Karpas-422 (cell line): ENCODE measurements around the gene CHST15. TPM values are rescaled to one million over a fixed set of nuclear protein-coding genes. Genes with fewer than 3 reads are reported as not detected.

Experiments
- DNase-seq: peaks from one replicate; pipeline ENCODE4 v3.0.0-alpha.2; 2015
- H2AFZ ChIP-seq: fragments of 200-600 bp; sonication (generic); 2 replicates; pipeline ENCODE4 v1.6.1; 2014; ENCODE audit warnings: antibody characterized with exemption, low read length, mixed read lengths
- H3K27ac ChIP-seq: fragments of 200-600 bp; sonication (generic); 2 replicates; pipeline ENCODE4 v1.5.1; 2014; ENCODE audit warnings: mild to moderate bottlenecking, low read length, moderate library complexity
- H3K27me3 ChIP-seq: fragments of 200-600 bp; sonication (generic); 2 replicates; pipeline ENCODE4 v1.6.1; 2014; ENCODE audit warnings: low read length, mixed read lengths
- H3K36me3 ChIP-seq: fragments of 200-600 bp; sonication (generic); 2 replicates; pipeline ENCODE4 v1.6.1; 2014; ENCODE audit warnings: low read length, mixed read lengths; ENCODE audit not compliant: insufficient read depth
- H3K4me1 ChIP-seq: fragments of 200-600 bp; sonication (generic); 2 replicates; pipeline ENCODE4 v1.6.1; 2014; ENCODE audit warnings: mild to moderate bottlenecking, low read length, mixed read lengths
- H3K4me2 ChIP-seq: fragments of 200-600 bp; sonication (generic); 2 replicates; pipeline ENCODE4 v1.6.1; 2014; ENCODE audit warnings: low read length, low read depth, mild to moderate bottlenecking; ENCODE audit not compliant: poor library complexity, severe bottlenecking
- H3K4me3 ChIP-seq: fragments of 200-600 bp; sonication (generic); 2 replicates; pipeline ENCODE4 v1.5.1; 2014; ENCODE audit warnings: mild to moderate bottlenecking, antibody characterized with exemption, low read length, mixed read lengths
- H3K79me2 ChIP-seq: fragments of 200-600 bp; sonication (generic); 2 replicates; pipeline ENCODE4 v1.6.1; 2014; ENCODE audit warnings: mild to moderate bottlenecking, low read length, mixed read lengths
- H3K9ac ChIP-seq: fragments of 200-600 bp; sonication (generic); 2 replicates; pipeline ENCODE4 v1.6.0; 2014; ENCODE audit warnings: low read length
- H3K9me2 ChIP-seq: fragments of 200-600 bp; sonication (generic), shearing (Covaris generic); replicated peaks from 2 replicates; pipeline ENCODE4 v1.6.0; 2014; ENCODE audit warnings: mild to moderate bottlenecking, low read length, moderate library complexity; ENCODE audit not compliant: insufficient read depth
- H3K9me3 ChIP-seq: fragments of 300-700, 200-600 bp; sonication (generic); 2 replicates; pipeline ENCODE4 v1.6.1; 2014; ENCODE audit warnings: low read length, mixed read lengths
- H4K20me1 ChIP-seq: fragments of 200-600 bp; sonication (generic); 2 replicates; pipeline ENCODE4 v1.6.1; 2014; ENCODE audit warnings: mild to moderate bottlenecking, antibody characterized with exemption, low read length, low read depth; ENCODE audit not compliant: insufficient read depth
- total RNA-seq: library from RNA; depleted of rRNA; stranded (reverse); fragments of >200 nt; shearing (Covaris generic); gene quantifications from 2 replicates; pipeline ENCODE4 v1.2.3, GENCODE V29; 2014; ENCODE audit warnings: low replicate concordance

Gene CHST15
- total RNA-seq, 1 experiment from 2014 or later: not detected

- Histone ChIP-seq H3K27ac (no peak overlapping the region), H3K9me3 (no peaks in the 10 kb centered on the region), H2AFZ (no peak overlapping the region), H3K4me2 (no peak overlapping the region), H3K27me3 (no peaks in the 10 kb centered on the region), H3K9ac (no peak overlapping the region), H3K36me3 (no peaks in the 10 kb centered on the region), H3K9me2 (no peaks in the 10 kb centered on the region), H3K4me1 (no peaks in the 10 kb centered on the region), H3K79me2 (no peaks in the 10 kb centered on the region), H4K20me1 (no peaks in the 10 kb centered on the region), H3K4me3 (no peak overlapping the region)
- no peak for DNase-seq
These were observed 14.7 kb downstream of the CHST15 start for GRCh38 chr10:124078714-124079113.

- H3K4me3 ChIP-seq: no peak overlapping the region
- no peaks in the 10 kb centered on the region for H3K4me1 ChIP-seq
- H3K27me3 ChIP-seq: no peaks in the 10 kb centered on the region
- no peaks in the 10 kb centered on the region for H3K9me3 ChIP-seq
- DNase-seq: no peak
- H3K9me2 ChIP-seq: no peaks in the 10 kb centered on the region
- no peaks in the 10 kb centered on the region for H3K79me2 ChIP-seq
- no peak overlapping the region for H3K9ac ChIP-seq
- H3K4me2 ChIP-seq: no peak overlapping the region
- H4K20me1 ChIP-seq: no peaks in the 10 kb centered on the region
- H3K27ac ChIP-seq: no peak overlapping the region
- H3K36me3 ChIP-seq: no peaks in the 10 kb centered on the region
- no peak overlapping the region for H2AFZ ChIP-seq
These were observed 15.4 kb downstream of the CHST15 start for GRCh38 chr10:124078028-124078427.

GRCh38 chr10:124077208-124077993 lies 16.0 kb downstream of the CHST15 start:
- Histone ChIP-seq H3K4me1 (no peaks in the 10 kb centered on the region), H3K79me2 (no peaks in the 10 kb centered on the region), H3K9me2 (no peaks in the 10 kb centered on the region), H3K9me3 (no peaks in the 10 kb centered on the region), H3K9ac (no peak overlapping the region), H4K20me1 (no peaks in the 10 kb centered on the region), H2AFZ (no peak overlapping the region), H3K36me3 (no peaks in the 10 kb centered on the region), H3K4me2 (no peak overlapping the region), H3K4me3 (no peak overlapping the region), H3K27ac (no peak overlapping the region), H3K27me3 (no peaks in the 10 kb centered on the region)
- DNase-seq: no peak

GRCh38 chr10:124076148-124076733 lies 17.2 kb downstream of the CHST15 start:
- no peaks in the 10 kb centered on the region for H3K4me1 ChIP-seq
- no peaks in the 10 kb centered on the region for H3K9me3 ChIP-seq
- no peak overlapping the region for H3K9ac ChIP-seq
- no peak overlapping the region for H3K4me3 ChIP-seq
- no peak overlapping the region for H3K4me2 ChIP-seq
- no peaks in the 10 kb centered on the region for H3K9me2 ChIP-seq
- H2AFZ ChIP-seq: no peak overlapping the region
- H3K27ac ChIP-seq: no peak overlapping the region
- no peak for DNase-seq
- H3K36me3 ChIP-seq: no peaks in the 10 kb centered on the region
- no peaks in the 10 kb centered on the region for H4K20me1 ChIP-seq
- no peaks in the 10 kb centered on the region for H3K27me3 ChIP-seq
- no peaks in the 10 kb centered on the region for H3K79me2 ChIP-seq

GRCh38 chr10:124075231-124075955 lies 18.0 kb downstream of the CHST15 start:
- Histone ChIP-seq H3K4me3 (no peak overlapping the region), H4K20me1 (no peaks in the 10 kb centered on the region)

GRCh38 chr10:124074501-124075109 lies 18.8 kb downstream of the CHST15 start:
- Histone ChIP-seq H4K20me1 (no peaks in the 10 kb centered on the region), H3K79me2 (no peaks in the 10 kb centered on the region), H3K4me3 (no peak overlapping the region), H3K4me2 (no peak overlapping the region), H3K36me3 (no peaks in the 10 kb centered on the region), H3K9ac (no peak overlapping the region), H2AFZ (no peak overlapping the region), H3K9me2 (no peaks in the 10 kb centered on the region), H3K27me3 (no peaks in the 10 kb centered on the region), H3K9me3 (no peaks in the 10 kb centered on the region), H3K27ac (no peak overlapping the region), H3K4me1 (no peaks in the 10 kb centered on the region)
- no peak for DNase-seq

More at GRCh38 chr10:124075231-124075955, 18.0 kb downstream of the CHST15 start:
- H3K27me3 ChIP-seq: no peaks in the 10 kb centered on the region
- no peaks in the 10 kb centered on the region for H3K79me2 ChIP-seq
- H3K36me3 ChIP-seq: no peaks in the 10 kb centered on the region
- no peaks in the 10 kb centered on the region for H3K4me1 ChIP-seq
- H3K4me2 ChIP-seq: no peak overlapping the region
- DNase-seq: no peak
- no peak overlapping the region for H3K9ac ChIP-seq
- no peak overlapping the region for H3K27ac ChIP-seq
- no peaks in the 10 kb centered on the region for H3K9me3 ChIP-seq
- H2AFZ ChIP-seq: no peak overlapping the region
- H3K9me2 ChIP-seq: no peaks in the 10 kb centered on the region

GRCh38 chr10:124073978-124074377 lies 19.4 kb downstream of the CHST15 start:
- no peak overlapping the region for H3K4me2 ChIP-seq
- H3K79me2 ChIP-seq: no peaks in the 10 kb centered on the region
- no peaks in the 10 kb centered on the region for H4K20me1 ChIP-seq

GRCh38 chr10:124072541-124072940 lies 20.9 kb downstream of the CHST15 start:
- no peak overlapping the region for H2AFZ ChIP-seq
- no peak overlapping the region for H3K4me2 ChIP-seq
- no peak overlapping the region for H3K4me3 ChIP-seq
- no peaks in the 10 kb centered on the region for H3K79me2 ChIP-seq
- no peaks in the 10 kb centered on the region for H3K4me1 ChIP-seq
- H3K9me2 ChIP-seq: no peaks in the 10 kb centered on the region
- no peaks in the 10 kb centered on the region for H4K20me1 ChIP-seq
- no peak overlapping the region for H3K27ac ChIP-seq
- no peaks in the 10 kb centered on the region for H3K27me3 ChIP-seq
- DNase-seq: no peak
- no peaks in the 10 kb centered on the region for H3K36me3 ChIP-seq
- no peaks in the 10 kb centered on the region for H3K9me3 ChIP-seq
- H3K9ac ChIP-seq: no peak overlapping the region

More at GRCh38 chr10:124073978-124074377, 19.4 kb downstream of the CHST15 start:
- Histone ChIP-seq H3K4me3 (no peak overlapping the region), H3K27ac (no peak overlapping the region), H3K9ac (no peak overlapping the region), H3K27me3 (no peaks in the 10 kb centered on the region), H2AFZ (no peak overlapping the region), H3K36me3 (no peaks in the 10 kb centered on the region), H3K9me2 (no peaks in the 10 kb centered on the region), H3K4me1 (no peaks in the 10 kb centered on the region), H3K9me3 (no peaks in the 10 kb centered on the region)
- DNase-seq: no peak
